GM19372 (cell line): ENCODE results near the gene XRRA1.
A peak's percentile ranks its signal among the peaks of the same experiment; 100 is the strongest.
"Not testable (repeated sequence)": the region's sequence is repeated elsewhere in the genome, so short reads cannot be mapped to it uniquely, and the experiment has no call there.

Experiments used
- ATAC-seq: cut with Tn5 transposase; IDR thresholded peaks from one replicate; pipeline ENCODE4 v1.9.1; 2021; ENCODE audit warnings: mild to moderate bottlenecking, low read depth, moderate library complexity; ENCODE audit not compliant: unreplicated experiment

XRRA1 gene, protein sequence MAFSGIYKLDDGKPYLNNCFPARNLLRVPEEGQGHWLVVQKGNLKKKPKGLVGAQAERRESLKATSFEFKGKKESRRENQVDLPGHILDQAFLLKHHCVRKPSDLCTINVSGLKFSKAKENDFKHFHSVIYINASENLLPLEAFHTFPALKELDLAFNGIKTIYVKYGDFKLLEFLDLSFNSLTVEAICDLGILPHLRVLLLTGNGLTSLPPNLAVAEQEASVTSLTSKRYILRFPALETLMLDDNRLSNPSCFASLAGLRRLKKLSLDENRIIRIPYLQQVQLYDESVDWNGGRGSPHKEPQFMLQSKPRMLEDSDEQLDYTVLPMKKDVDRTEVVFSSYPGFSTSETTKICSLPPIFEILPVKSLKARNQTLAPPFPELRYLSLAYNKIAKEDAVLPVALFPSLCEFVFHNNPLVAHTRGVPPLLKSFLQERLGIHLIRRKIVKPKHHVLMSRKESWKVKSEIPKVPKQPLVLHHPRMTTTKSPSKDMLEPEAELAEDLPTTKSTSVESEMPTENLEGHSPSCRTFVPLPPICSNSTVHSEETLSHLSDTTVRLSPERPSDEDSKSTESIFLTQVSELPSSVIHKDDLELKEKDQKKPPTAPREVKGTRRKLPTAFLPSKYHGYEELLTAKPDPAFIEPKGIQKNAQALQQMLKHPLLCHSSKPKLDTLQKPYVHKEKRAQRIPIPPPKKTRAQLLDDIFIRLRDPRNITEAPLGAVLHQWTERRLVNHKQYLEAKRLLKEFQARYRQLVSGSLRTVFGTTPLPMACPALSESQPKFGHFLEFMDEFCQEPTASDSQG

DNA sequence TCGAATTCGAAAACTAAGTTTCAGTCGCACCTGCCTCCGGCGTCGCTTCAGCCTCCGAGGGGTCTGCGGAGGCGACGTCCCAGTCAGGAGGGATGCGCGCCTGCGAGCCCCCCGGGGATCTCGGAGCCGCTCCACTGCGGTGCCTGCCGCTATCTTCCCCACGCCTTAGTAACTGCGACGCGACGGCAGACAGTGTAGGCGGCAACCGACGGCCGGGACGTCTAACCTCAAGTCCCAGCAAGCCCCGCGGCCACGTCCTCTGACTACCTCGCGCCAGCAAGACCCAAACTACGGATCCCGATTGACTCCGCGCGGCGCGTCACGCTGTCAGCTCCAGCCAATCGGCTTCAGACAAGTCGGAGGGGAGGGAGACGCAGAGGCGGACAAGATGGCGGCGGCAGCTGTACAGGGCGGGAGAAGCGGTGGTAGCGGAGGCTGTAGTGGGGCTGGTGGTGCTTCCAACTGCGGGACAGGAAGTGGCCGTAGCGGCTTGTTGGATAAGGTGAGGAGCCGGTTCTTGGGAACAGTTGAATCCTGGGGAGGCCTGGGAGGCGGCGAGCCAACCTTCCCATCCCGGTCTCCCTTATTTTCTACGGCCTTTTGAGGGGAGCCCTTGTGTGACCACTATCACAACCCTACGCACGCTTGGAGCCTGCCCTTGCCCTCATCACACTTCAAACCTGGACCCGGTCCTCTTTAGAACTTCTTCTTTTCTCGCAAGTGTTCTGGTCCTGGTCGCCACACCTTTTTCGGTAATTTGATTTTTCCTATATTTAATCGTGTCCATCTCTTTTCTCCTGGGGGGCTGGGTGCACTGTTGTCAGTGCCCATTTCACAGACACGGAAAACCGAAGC is at the start of gene XRRA1, which contains the start of gene SPCS2:
Gene XRRA1 (minus strand): TSS at position 194 of the 855 bp plus-strand sequence. CDS start 8,213 bp downstream, outside the sequence.
Gene SPCS2 (plus strand): TSS at position 369 of the 855 bp plus-strand sequence. CDS start 20 bp downstream, at position 389.
- peak; percentile 93 for ATAC-seq

DNA sequence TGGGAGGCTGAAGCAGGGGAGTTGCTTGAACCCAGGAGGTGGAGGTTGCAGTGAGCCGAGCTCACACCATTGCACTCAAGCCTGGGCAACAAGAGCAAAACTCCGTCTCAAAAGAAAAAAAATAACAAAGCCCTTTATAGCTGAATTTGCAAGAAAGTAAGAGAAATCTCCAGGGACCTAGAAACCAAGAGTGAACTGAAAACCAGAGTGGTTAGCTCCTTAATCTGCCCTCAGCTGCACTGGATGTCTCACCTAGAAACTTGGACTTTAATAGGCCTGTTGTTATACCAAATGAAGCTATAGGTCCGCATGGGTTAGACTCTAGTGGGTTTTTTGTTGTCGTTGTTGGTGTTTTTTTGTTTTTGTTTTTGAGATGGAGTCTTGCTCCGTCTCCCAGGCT is 44.0 kb upstream of the XRRA1 start:
- no peak for ATAC-seq

DNA sequence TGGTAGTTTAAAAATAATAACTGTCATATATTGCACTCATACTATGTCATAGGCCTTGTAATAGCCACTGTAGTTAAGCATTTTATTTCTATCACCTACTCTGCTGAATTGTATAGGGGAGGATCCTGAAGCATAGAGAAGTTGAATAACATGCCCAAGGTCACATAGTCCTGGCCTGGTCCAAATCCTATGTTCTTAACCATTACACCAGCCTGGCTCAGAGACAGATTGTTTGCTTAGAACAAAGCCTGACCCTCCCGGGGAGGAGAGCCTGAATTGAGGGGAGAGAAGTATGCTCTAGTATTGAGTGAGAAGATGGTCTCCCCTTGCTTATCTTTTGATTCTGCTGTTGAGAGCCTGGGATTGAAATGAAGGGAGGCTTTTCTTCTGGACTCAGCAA is 42.0 kb upstream of the XRRA1 start:
- ATAC-seq = no peak

DNA sequence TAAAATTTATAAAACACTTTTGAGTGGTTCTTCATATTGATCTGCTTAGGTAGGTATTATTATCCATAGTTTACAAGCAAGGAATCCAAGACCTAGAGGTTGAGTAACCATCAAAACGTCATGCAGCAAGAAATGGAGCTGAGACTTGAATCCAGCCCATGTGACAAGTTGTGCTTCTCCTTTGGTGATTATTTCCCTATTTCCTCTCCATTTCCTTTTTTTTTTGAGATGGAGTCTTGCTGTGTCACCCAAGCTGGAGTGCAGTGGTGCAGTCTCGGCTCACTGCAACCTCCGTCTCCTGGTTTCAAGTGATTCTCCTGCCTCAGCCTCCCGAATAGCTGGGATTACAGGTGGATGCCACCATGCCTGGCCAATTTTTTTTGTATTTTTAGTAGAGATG is 41.3 kb upstream of the XRRA1 start:
- not testable (repeated sequence) for ATAC-seq

DNA sequence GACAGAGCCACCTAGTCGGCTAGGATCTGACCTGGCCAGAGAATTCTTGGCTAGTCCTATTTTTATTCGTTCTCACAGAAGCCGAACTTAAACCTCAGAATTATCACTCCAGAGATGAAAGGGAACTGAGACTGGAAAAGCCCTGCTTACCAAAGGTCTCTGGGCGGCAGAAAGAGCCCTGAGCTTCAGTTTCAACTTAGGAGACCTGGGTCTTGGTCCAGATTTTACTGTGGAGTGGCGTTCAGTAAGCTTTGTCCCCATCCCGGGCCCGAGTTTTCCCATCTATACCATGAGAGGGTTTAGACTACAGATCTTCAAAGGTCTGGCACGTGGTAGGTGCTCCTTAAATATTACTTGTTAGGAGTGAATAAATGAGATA is 40.4 kb upstream of the XRRA1 start:
- ATAC-seq = peak; percentile 9

DNA sequence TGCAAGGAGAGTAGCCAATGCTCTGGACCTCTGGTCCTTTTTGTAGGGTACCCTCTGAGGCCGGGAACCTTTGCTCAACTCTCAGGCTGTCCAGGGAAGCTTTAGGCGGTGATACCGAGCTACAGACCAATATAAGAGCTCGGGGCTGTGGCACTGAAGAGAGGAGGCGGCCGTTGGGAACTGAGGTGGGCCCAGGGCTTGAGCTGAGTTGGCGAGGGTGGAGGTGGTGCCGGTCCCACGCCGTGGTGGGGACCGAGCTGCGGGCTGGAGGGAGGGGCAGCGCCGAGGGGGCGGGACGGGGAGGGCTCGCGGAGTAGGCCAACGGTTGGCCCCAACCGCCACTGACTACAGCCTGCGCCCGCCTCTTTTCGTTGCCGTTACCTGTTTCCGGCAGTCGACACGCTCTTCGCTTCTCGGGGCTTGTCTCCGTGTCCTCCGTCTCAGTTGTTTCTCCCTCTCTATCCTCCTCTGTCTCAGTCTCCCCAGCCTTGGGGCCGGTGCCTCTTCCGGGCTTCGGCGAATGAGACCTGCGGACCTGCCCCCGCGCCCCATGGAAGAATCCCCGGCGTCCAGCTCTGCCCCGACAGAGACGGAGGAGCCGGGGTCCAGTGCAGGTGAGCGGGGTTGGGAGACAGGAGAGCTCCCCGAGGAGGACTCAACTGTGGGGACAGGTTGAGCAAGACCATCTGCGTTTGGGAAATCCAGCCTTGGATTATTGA is 39.8 kb upstream of the XRRA1 start, which contains the start of gene NEU3:
Gene NEU3 (plus strand): TSS at position 393 of the 719 bp plus-strand sequence. CDS start 128 bp downstream, at position 521.
- peak; percentile 87 for ATAC-seq

DNA sequence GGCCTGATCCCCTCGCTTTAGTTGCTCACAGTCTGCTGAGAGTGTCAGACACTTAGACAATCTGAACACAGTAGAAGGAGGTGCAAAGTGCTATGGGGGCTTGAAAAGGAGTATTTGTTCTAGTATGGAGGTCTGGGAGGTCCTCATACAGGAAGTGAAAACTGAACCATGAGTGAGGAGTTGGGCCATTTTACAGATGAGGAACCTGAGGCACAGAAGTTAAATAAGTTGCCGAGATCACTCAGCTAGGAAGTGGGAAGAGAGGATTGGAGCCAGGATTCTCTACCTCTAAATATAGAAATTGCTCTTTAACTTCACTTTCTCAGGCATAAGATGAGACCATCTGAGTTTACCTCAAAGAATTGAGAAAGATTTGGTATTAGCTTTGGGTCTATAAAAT is 35.8 kb upstream of the XRRA1 start:
- no peak for ATAC-seq

DNA sequence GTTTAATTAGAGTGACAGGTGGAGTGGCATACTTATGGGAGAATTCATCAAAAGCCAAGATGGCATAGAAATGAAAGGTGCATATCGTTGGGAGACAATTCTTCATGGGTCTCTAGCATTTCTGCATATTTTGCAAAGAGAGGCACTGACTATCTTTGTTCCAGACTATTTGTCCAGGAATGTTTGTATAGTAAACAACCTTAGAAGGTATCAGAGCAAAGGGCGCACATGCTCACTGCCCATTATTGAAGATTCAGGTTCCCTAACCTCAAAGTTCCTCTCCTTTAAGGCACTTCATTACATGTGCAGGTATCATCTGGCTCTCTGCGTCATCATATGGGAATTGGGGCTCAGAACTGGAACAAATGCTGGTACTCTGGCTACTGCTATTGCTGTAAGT is 35.2 kb upstream of the XRRA1 start:
- ATAC-seq = no peak

DNA sequence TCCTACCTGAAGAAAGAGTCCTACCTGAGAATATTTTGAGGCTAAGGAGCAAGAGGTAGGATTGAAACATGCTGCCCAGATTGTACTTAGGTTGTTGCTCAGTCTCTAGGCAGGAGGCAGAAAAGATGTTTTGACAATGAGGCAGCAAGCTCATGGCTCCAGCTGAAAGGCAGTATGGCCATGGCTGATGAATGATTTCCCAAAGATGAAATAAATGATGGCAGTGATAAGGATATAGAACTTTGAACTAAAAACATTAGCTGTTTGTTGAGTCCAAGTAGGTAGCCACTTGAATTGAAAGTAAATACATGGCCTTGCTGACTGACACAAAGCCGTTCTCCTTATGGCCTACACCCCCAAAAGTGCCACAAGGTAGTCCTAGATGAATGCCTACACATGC is 33.0 kb upstream of the XRRA1 start:
- ATAC-seq = no peak

DNA sequence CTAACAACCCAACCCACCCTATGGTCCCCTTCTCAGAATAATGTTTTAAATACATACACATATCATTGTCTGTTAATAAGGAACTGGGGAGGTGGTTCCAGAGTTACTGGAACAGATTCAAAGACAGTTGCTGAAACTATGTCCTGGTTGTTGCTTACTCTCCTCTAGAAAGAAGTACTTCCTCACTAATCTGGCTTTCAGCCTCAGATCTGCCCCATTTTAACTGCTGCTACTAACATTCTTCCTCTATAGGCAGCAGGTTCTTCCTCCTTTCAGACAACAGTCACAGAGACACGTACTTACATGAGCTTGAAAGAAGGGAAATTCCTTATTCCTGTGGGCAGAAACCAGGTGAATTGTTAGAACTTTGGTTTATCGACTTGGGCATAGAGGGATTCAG is 31.7 kb upstream of the XRRA1 start:
- ATAC-seq = no peak

DNA sequence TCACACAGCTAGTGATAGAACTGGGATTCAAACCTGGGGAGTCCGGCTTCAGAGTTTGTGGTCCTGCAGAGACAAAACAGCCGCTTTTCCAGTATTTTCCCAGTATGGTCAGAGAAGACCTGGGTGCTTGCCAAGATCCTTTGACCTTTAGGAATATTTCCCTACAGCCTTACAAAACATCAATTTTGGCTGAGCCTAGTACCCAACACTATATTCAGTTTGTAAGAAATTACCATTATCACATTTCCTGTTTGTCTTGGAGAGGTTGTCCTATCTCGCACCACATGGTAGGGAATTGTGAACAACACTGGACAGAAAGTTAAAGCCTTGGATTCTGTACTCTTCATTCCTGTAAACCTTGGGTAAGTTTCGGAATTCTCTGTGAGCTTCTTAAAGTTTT is 29.1 kb upstream of the XRRA1 start:
- ATAC-seq = no peak

DNA sequence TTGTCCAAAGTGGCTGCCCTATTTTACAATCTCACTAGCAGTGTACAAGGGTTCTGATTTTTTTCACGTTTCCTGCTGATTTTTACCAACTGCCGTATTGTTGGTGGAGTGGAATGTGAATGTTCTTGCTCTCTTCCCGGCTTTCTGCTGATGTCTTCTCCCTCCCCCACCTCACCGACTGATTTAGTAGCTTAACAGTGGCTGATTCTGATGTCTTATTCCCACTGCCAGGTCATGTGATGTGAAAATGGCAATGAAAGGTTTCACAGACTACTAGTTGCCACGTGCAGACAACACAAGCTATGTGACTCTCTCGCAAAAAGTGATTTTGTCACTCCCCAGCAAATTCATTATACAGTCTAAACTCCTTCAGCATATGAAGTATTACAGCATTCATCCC is 22.5 kb upstream of the XRRA1 start:
- no peak for ATAC-seq

DNA sequence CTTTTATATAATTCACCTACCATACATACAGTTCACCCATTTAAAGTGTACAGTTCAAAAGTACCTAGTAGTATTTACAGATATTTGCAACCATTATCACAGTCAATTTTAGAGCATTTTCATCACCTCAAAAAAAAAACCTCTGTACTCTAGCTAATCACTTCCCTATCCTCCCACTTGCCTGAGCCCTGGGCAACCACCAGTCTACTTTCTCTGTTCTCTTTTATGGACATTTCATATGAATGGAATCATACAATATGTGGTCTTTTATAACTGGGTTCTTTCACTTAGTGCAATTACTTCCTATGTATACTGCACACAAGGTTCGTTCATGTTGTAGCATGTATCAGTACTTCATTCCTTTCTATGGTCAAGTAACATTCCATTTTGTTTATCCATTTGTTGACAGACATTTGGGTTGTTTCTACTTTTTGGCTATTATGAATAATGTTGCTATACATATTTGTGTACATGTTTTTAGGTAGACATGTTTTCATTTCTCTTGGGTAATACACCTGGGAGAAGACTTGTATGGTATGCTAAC is 22.0 kb upstream of the XRRA1 start:
- no peak for ATAC-seq

DNA sequence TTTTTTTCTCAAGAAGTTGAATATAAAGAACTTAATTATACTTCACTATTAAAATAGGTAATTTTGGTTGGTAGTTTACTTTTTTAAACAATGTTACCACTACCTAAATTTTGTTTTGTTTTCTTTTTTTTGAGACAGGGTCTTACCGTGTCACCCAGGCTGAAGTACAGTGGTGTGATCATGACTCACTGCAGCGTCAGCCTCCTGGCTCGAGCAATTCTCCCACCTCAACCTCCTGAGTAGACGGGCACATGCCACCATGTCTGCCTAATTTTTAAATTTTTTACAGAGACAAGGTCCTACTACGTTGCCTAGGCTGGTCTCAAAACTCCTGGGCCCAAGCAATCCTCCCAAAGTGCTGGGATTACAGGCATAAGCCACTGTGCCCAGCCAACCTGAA is 17.8 kb upstream of the XRRA1 start:
- no peak for ATAC-seq

DNA sequence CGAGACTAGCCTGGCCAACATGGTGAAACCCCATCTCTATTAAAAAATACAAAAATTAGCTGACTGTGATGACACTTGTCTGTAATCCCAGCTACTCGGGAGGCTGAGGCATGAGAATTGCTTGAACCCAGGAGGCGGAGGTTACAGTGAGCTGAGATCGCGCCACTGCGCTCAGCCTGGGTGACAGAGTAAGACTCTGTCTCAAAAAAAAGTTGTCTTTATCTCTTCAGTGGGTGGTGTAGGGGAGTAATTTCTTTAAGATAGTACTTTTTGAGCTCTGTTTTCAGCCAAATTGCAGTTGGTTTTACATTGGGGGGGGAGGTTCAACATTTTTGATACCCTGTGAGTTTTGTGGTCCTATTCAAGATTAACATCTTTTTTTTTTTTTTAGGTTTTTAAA is 11.2 kb upstream of the XRRA1 start:
- ATAC-seq = not testable (repeated sequence)

DNA sequence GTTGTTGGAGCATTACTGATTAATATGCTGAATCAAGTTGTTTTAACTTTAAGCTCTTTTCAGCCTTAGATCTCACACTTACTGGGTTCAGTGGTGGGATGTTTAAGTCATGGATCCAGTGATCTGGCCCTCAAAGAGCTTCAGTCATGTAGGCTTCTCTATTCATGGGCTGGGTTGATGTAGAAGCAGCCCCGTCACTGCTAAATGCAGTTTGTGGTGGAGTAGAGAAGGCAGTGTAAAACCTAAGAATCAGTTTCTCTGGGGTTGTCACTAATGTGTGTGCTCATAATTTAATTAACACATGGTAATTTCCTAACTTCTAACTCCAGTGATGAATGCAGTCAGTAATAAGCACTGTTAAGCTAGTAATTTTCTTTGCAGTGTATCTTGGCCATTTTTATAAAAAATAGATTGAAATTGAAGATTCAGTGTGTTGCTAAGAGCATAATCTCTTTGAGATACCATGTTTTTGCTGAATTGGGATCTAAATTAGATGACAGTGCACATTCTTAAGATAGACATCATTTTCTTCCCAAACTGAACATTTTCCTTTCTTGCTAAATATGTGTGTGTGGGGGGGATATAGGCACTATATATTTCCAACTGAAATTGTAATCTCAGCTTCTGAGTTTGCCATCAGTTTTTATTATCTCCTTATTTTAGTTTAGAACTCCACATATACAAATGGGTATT is 9.2 kb upstream of the XRRA1 start:
- ATAC-seq = no peak

DNA sequence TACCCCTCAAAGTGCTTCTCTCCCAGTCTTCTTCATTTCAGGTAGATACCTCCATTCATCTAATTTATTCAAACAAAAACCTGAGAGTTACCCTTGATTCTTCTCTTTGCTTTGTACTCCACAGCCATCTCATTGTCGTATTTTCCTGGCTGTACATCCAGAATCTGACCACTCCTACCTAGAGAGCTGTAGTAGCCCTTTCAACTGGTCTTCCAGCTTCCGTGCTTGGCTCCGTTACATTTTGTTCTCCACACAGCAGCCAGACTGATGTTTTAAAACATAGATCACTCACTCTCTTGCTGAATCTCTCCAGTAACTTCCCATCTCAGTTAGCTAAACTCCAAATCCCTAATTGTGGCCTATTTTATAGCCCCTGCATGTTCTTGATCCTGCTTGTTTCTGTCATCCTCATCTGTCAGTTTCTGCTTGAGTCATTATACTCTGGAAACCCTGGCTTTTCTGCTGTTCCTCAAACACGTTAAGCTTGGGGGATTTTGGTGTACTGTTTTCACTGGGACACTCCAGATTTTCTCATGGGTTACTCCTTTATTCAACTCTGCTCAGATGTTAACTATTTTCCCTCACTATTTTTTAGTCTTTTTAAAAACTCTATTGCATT is 7.6 kb upstream of the XRRA1 start:
- ATAC-seq = no peak

DNA sequence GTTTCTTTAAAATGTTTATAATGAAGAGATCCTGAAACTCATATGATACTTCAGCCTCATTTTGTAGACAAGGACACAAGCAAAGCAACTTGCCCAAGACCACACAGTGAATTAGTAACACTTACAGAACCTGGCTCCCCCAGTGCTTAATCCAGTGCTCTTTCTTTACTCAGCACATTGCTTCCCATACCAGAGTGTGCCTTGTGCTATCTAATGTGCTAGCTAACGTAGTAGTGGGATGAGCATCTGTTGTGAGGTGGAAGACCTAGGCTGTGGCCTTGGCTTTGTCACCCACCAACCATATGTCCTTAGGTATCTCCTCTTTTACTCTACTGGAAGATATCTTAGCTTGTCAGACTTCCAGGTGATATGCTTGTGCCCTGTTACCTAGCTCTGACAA is 5.3 kb upstream of the XRRA1 start:
- ATAC-seq = no peak

DNA sequence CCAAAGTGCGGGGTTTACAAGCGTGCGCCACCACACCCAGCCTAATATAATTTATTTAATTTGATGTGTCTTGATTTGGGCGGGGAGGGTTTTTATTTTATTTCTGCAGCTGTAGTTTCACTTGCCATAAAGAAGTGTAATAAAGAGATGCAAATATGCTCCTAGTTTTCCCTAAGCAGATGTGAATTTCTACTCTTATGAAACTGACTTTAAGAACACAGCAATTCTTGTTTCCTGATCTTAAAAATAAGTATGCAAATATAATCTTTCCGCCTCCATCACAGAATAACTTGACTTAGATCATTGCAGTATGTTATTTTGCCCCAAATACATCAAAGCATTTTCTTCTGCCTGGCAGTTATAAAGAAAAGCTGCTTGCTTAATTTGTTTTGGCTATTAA is 4.6 kb upstream of the XRRA1 start:
- no peak for ATAC-seq
